Fibroblast of the conjunctiva (primary cell): ENCODE data around the gene KIN.
"Not testable (repeated sequence)": the region's sequence is repeated elsewhere in the genome, so short reads cannot be mapped to it uniquely, and the experiment has no call there.

Experiments
- DNase-seq: peaks from one replicate; pipeline ENCODE4 v3.0.0-alpha.2; 2010; ENCODE audit warnings: low read depth

Gene KIN

GRCh38 chr10:7787857-7788638, at the start of gene KIN, which contains the start of gene ATP5F1C:
TSS of gene KIN (minus strand) at chr10:7787993. CDS start at chr10:7787933, 60 bp downstream.
TSS of gene ATP5F1C (plus strand) at chr10:7788177. CDS start at chr10:7788208, 31 bp downstream.
- peak; percentile 95 for DNase-seq

DNA sequence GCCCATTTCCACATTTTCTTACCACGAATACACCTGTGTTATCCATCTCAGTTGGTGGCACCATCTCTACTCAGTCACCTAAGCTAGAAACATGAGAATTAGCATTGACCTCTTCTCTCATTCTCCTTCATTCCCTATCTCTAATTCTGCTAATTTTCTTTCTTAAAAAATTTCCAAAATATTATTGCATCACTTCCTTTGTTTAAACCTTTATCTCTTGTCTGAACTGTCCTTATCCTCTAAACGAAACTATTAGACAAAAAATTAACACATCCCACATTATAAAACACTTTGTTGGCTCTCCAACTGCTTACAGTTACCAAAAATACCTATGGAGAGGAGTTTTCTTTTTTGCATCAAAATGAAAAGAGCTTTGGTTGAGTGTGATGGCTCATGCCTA, 48.8 kb upstream of the KIN start:
- DNase-seq: no peak

- DNase-seq: no peak
Observed at GRCh38 chr10:7834262-7834661, 46.5 kb upstream of the KIN start.

GRCh38 chr10:7833210-7833609, 45.4 kb upstream of the KIN start:
- DNase-seq: no peak

- no peak for DNase-seq
Observed at GRCh38 chr10:7832060-7832459, 44.3 kb upstream of the KIN start.

DNA sequence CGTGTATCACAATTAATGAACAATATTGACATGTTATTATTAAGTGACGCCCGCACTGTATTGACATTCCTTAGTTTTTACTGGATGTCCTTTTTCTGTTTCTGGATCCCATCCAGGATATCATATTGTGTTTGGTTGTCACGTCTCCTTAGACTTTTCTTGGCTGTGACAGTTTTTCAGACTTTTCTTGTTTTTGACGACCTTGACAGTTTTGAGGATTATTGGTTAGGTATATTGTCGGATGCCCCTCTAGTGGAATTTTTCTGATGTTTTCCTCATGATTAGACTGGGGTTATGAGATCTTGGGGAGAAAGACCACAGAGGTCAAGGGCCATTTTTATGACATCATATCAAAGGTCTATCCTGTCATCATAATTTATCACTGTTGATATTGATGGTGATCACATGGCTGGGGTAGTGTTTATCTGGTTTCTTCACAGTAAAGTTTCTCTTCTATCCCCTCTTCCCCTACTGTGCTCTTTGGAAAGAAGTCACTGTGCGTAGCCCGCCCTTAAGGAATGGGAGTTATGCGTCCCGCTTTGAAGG, 41.6 kb upstream of the KIN start:
- DNase-seq: no peak

DNA sequence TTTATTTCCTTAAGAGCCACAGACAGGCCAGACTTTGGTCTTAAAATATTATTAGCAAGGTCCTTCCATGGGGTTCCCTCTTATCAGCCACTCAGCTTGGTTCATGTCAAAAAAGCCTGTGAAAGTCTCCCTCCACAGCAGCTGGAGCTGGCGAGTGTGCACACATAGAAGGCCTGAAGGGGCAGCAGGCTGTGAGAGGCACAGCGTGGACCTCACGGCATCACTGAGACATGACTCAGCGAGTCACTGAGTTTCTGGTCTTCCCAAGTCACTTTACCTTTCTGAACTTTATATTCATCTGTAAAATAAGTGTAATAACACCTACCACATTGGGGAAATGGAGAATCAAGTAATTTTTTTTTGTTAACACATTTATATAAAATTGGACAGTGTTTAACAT, 39.2 kb upstream of the KIN start:
- DNase-seq: no peak

DNA sequence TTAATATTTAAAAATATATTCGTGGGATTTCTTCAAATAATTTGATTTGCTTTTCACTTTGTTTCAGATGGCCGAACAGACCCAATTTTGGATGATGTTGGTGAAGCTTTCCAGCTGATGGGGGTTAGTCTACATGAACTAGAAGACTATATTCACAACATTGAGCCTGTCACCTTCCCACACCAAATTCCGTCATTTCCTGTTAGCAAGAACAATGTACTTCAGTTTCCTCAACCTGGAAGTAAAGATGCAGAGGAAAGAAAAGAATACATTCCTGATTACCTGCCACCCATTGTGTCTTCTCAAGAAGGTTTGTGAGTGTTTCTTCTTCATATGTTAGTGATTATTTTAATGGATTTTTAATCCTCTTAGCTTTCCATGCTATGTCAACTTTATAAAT, 36.5 kb upstream of the KIN start:
- DNase-seq: no peak

DNA sequence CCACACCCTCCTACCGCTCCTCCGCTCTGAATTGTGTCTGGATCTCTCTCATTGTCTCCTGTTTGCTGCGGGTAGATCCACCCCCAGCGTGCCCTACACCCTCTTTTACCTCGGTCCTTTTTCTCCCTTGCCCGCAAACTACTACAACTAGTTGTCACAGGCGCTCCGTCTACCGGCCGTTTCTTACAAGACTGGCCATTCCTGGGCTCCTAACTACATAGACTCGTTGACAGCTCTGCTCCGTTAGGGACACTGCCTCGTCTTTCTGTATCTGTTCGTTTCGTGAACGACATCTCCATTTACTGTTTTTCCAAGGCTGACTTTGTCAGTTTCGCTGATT, 31.3 kb upstream of the KIN start:
- peak; percentile 17 for DNase-seq

DNA sequence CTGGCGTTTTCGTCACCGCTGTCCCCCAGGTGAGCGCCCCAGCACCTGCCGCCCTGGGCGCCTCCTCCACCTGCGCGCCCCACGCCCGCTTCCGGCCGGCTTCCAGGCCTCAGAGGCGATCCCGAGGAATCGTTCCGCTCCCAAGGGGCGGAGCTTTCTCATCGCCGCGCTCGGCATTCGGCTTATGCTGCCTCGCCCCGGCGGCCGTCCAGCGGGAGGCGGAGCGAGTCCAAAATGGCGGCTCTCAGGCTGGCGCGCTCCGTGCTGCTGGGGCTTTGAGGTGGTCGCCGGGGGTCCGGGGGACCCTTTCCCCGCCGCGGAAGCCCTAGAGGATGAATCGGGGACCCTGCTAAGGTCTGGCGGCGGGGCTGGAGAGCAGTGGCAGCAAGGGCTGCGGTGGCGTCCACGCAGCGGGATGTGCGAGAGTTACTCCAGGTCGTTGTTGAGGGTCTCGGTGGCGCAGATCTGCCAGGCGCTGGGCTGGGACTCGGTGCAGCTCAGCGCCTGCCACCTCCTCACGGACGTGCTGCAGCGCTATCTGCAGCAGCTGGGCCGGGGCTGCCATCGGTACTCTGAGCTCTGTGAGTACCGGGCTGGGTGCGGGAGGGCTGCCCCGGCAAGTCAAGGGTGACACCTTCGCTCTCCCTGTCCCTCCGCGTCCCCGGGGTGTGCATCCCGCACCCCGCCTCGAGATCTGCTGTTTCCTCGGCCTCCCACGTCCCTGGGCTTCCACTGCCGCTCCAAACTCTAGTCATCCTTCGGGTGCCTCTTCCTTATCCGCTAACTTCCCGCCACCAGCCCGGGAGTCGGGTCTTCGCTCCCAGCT, 30.7 kb upstream of the KIN start, which contains the start of gene TAF3:
Gene TAF3 (plus strand): TSS at position 211 of the 826 bp plus-strand sequence. CDS start 205 bp downstream, at position 416.
- DNase-seq: peak; percentile 52

DNA sequence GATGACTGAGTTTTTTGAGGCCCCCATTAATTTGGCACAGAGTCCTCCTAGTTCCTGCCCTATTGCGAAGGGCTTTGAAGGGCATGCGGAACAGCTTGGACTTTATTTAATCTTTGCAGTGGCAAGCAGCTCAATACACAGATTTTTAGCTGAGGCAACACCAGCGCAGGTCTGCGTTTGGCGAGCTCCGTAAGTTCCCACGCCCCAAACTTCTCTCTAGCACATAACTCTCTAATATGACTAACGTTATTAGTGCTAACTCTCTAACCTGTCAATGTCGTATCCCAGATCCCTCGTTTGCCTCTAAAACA, 30.1 kb upstream of the KIN start:
- DNase-seq: no peak

DNA sequence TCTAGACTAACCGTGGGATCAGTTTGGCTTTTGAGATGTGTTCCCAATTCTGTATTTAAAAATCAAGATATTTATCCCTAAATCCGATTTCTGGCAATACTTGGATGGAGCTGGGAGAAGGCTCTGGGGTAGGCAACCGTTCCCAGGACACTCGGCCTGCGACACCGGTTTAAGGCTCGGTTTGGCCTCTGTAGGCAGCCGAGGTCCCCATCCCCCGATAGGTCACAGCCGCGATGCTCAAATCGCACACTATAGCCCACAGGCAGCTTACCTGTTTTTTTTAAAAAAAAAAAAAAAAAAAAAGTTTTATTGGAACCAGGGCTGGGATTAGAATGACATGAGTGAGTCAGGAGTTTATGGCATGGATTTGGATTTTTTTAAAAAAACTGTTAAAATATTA, 29.8 kb upstream of the KIN start:
- DNase-seq: no peak

- DNase-seq: no peak
Observed at GRCh38 chr10:7813481-7813880, 25.7 kb upstream of the KIN start.

DNA sequence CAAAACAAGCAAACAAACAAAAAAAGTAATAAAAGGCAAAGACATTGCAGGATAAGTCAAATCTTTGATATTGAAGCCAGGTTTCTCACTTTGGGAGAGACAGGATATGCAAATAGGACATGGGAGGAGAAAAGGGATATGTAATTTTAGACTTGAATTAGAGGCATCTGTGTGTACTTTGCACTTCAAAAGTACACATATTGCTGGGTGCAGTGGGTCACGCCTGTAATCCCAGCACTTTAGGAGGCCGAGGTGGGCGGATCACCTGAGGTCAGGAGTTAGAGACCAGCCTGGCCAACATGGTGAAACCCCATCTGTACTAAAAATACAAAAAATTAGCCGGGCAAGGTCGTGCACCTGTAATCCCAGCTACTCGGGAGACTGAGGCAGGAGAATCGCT, 23.9 kb upstream of the KIN start:
- DNase-seq: not testable (repeated sequence)

DNA sequence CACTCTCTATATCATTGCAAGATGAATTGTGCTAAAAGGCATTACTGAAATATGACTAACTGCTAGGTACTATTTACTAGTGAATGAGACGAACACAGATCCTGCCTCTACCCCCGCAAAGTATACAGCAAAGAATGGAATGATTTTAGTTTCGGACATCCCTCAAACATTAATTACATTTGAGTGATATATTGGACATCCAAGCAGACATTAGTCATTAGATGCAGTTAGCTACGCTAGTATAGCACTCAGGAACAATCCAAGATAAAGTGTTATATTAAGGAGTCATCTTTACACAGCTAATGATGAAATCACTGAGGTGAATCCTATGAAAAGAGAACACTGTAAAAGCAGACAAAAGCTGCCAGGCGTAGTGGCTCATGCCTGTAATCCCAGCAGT, 23.2 kb upstream of the KIN start:
- no peak for DNase-seq

- no peak for DNase-seq
Observed at GRCh38 chr10:7810443-7810842, 22.6 kb upstream of the KIN start.

DNA sequence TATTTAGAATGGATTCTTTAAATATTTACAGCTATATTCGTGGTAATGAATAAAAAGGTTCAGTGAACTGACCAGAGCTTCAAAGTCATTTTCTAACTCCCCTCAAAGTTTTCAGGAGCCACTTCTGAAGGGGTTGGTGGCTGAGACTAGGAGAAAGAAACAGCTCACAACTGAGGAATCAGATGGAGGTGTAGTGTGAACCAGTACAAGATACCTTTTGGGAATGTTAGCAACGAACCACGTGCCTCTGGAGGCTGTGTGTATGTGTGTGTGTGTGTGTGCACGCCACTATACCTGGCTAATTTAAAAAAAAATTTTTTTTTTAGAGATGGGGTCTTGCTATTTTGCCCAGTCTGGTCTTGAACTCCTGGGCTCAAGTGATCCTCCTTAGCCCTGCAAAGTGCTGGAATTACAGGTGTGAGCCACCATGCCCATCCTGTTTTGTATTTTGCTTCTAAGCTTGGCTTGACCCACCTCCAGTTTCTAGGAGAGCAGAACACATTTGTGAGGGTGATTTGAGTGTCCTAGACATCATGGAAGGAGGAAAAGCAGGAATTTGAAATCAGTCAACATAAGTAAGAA, 21.0 kb upstream of the KIN start:
- DNase-seq: no peak

- DNase-seq: no peak
Observed at GRCh38 chr10:7804741-7805140, 16.9 kb upstream of the KIN start.

DNA sequence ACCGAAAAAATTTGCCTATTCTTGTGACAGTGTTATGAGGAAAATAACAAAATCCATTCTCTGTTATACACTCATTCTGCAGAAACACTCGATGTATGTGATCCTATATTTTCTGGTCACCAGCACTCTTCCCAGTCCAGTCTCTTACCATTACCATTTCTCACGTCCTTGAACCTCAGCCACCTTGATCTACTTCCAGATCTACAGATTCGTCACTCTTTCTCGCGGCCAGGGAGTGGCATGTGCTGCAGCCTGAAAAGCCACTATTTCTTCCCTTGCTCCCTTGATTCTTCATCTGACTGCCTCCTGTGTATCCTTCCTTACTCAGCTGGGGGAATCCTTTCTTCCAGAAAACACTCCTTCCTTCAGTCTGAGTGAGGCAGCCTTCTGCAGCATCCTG, 16.4 kb upstream of the KIN start:
- no peak for DNase-seq

DNA sequence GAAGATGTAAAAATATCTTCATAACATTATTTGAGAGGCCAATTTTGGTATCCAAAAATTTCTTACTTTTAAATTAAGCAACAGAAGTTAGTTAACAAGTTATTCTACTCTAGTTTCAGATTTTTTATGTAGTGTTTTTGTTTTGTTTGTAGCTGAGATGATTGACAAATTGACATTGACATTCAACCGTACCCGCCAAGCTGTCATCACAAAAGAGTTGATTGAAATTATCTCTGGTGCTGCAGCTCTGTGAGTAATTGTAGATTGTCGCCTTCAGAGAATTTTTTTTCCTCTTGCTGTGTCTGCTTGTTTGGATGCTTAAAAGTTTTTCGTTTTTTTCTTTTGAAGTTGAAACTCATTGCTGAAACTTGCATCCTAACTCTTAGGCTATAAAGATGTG, 14.8 kb upstream of the KIN start:
- DNase-seq: no peak

GRCh38 chr10:7797582-7797981, 9.8 kb upstream of the KIN start:
- DNase-seq: peak; percentile 65

DNA sequence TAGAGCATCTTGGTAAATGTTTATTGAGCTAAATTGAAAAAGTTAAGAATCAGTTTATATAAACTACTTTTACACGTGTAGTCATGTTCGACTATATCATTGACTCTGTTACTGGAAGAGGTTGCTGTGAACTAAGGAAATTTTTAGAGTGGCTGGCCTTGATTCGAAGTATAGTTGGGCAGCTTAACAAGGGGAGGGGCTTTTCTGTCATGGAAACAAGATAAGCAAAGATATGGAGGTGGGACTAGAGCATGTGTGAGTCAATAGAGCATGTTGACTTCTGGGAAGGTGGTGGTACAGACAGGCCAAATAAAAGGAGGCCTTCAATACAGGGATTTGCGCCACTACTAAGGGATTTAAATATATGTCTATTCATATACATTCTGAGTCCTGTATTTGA, 7.8 kb upstream of the KIN start:
- DNase-seq: no peak
